Activated CD4-positive, CD25-positive, alpha-beta regulatory T cell treated with anti-CD3 and anti-CD28 coated beads, Interleukin-2, amount 50 U/mL, for 16 hours (primary cell): Measurements from ENCODE around the gene TWSG1.
"Not testable (repeated sequence)": the region's sequence is repeated elsewhere in the genome, so short reads cannot be mapped to it uniquely, and the experiment has no call there.

Experiments
- DNase-seq: peaks from one replicate; pipeline ENCODE4 v3.0.0-alpha.2; 2020; ENCODE audit warnings: low read depth, low spot score

Gene TWSG1

DNA sequence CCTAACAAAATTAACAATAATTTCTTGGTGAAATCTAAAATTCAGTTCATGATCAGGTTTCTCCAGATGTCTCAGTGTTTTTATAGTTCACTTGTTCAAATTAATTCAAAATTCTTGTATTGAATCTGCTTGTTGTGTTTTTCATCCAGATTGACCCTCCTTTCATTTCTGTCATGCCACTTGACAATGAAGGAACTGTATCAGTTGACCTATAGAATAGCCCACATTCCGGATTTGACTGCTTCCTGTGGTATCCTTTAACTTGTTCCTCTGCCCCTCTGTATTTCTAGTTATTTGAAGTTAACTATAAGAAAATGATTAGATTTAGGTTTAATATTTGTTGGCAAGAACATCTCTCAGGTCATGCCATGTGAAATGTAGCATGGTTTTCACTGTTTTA lies 53.3 kb downstream of the TWSG1 start:
- DNase-seq, result no peak

DNA sequence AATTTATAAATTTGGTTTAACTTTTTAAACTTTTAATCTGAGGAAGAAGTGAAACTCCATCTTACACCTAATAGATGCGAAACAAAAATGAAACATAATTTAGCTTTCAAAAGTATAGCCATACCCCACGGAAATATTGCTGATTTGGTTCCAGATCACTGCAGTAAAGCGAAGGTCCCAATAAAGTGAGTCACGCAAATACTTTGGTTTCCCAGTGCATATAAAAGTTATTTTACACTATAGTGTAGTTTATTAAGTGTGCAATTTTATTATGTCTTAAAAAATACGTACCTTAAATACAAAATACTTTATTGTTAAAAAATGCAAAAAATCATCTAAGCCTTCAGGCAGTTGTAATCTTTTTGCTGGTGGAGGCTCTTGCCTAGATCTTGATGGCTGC lies 55.1 kb downstream of the TWSG1 start:
- DNase-seq, result no peak

DNA sequence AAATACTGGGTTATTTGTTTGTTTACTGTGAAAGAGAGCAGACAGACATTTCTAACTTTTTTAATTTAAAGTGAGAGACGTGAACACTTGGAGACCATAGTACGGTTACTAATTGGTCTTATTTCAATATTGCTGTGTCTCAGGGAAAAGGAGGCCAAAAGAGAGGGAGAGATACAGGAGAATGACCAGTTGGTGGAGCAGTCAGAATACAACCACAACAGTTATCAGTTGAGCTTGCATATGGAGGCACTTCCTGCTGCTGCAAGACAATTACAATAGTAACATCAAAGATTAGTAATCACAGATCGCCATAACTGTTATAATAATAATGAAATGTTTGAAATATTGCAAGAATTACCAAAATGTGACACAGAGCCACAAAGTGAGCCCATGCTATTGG lies 58.2 kb downstream of the TWSG1 start:
- DNase-seq, result no peak

DNA sequence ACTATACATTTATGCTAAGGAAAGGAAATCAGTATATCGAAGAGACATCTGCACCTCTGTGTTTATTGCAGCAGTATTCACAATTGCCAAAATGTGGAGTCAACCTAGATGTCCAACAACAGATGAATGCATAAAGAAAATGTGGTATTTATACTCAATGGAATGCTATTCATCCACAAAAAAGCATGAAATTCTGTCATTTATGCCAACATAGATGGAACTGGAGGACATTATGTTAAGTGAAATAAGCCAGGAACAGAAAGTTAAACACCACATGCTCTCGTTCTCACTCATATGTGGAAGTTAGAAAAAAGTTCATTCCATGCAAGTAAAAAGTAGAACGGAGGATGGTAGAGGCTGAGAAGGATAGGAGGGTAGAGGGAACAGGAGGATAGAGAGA lies 59.5 kb downstream of the TWSG1 start:
- DNase-seq, result no peak

DNA sequence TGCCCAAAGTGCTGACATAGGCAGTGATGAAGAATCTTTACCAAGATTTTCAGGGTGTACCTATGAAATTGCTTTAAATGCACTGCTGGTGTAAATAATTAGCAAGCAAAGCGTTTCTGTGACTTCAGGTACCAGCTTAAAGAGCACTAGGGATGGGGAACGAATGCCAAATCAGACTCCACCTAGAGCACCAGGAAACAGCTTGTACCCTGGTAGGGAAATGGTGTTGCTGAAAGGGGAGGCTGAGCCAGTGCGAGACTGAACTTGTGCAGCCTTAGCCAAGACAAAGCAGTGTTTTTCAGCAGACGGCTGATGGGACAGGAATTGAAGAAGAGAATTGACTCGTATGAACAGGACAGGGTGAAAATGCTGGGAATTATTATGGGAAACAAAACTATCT lies 65.6 kb downstream of the TWSG1 start:
- DNase-seq, result no peak

DNA sequence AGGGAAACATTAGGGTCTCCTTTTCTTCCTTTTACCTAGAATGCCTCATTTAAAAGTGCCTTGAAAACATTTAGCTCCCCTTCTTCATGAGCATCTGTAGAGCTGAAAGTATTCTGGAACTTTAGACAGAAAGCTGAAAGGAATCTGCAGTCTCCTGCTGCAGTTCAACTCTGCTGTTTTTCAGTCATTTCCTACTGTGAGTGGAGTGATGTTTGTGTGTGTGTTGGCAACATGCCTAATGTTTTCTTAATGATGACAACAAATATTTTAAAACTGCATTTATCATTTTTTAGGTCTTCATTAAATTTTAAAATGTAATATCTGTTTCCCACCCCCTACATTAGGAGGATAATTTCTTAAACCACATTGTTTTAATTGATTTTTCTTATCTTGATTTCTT lies 66.6 kb downstream of the TWSG1 start:
- DNase-seq, result no peak

DNA sequence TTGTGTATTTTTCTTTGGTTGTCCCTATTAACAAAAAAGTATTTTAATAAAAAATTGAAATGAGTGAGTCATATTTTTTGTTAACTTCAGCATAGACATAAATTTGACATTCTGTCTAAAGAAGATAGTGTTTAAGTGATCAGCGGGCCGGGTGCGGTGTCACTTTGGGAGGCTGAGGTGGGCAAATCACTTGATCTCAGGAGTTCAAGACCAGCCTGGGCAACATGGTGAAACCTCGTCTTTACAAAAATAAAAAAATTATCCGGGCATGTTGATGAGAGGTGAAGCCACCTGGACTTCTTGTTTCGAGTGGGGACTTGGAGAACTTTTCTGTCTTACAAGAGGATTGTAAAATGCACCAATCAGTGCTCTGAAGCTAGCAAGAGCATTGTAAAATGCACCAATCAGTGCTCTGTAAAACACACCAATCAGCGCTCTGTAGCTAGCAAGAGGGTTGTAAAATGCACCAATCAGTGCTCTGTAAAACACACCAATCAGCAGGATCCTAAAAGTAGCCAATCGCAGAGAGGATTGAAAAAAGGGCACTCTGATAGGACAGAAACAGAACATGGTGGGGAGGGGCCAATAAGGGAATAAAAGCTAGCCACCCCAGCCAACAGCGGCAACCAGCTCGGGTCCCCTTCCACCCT lies 67.9 kb downstream of the TWSG1 start:
- DNase-seq, result not testable (repeated sequence)

DNA sequence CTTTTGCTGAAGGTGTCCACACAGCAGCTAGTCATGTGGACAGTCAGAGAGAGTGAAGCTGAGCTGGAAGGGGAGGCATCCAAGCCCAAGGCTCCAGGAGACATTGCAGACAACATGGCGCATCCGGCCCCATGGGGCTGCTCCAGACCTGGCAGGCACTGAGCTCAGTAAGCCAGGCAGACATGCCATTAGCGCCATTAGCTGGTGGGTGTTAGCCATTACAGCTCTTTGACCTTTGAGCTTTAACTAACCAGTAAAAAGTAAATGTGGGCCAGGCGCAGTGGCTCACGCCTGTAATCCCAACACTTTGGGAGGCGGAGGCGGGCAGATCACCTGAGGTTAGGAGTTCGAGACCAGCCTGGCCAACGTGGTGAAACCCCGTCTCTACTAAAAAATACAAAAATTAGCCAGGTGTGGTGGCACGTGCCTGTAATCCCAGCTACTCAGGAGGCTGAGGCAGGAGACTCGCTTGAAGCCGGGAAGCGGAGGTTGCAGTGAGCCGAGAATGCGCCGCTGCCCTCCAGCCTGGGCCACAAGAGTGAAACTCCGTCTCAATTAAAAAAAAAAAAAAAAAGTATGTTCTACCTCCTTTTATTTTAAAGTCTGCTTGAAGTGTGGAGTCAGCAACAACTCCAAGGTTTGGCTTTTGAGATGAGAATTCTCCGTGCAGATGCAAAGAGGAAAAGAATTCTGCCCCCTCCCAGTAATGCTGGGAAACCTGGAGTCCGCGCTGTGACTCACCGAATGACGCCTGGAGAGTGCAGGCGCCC lies 69.4 kb downstream of the TWSG1 start:
- DNase-seq, result no peak

DNA sequence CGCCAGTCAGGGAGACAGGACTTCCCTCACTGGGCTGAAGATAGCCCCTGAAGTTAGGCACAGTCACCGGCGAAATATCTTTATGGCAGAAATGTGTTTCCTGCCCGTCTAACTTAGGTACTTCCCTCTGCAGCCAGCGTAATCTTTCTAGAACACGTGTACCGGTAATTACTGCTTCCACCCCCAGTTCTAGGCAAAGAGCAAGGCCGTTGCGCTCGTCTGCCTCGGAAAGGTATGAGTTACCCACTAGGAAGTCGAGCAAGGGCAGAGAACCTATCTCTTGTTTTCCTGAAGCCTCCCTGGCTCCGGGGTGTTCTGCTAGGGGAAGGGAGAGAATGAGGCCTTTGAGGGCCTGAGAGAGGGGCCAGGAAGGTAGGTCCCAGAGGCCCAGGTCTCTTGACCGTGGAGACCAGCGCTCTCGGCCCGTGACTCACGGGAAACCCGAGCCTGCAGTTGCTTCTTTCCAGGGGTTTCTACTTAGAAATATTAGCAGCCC lies 70.0 kb downstream of the TWSG1 start:
- DNase-seq, result no peak

DNA sequence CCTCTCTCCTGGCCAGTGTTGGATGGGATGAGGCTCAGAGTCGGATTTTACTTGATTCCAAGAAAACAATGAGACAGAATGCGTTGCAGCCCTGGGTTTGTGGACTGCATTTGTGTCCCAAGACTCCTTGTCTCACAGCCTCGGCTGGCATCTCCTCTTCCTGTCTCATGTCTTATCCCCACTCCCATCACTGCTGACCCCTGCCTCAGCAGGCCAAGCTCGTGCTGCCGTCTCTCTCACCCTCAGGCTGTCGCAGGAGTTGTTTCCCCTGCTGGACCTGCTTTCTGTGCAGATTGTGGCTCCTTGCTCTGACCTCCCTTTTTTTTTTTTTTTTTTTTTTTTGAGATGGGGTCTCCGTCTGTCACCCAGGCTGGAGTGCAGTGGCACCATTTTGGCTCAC lies 70.6 kb downstream of the TWSG1 start:
- no peak for DNase-seq

DNA sequence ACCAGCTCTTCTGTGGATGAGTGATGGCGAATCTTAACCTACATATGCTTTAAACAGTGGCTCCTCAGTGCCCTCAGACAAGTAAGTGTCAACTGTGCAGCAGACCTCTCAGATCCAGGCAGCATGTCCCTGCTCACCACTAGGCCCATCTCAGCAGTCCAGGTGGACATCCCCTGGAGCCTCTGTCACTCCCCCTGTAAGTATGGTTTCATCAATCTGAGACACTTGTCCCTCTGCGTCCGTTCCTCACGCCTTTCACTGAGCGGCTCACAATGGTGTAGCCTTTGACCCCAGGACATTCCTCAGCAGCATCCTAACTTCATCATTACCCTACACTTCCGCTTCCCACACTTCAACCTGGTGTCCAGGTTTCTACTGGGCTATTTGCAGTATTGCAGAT lies 71.4 kb downstream of the TWSG1 start:
- no peak for DNase-seq

DNA sequence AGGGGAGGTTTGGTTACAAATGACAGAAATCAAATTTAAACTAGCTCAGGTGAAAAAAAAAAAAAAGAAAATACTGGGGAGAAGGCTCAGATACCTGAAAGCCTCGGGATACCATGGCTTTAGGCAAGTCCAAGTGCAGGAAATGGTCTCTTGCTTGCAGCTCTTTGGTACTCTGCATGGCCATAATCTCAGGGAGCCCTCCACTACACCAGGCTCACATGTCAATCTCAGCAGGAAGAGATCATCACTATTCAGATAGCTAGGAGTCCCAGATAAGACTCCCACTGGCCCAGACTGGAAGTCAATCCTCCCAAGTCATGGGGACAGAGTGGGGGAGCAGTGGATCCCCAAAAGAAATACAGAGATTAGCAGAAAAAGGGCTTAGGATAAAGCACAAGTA lies 75.9 kb downstream of the TWSG1 start:
- DNase-seq, result no peak

DNA sequence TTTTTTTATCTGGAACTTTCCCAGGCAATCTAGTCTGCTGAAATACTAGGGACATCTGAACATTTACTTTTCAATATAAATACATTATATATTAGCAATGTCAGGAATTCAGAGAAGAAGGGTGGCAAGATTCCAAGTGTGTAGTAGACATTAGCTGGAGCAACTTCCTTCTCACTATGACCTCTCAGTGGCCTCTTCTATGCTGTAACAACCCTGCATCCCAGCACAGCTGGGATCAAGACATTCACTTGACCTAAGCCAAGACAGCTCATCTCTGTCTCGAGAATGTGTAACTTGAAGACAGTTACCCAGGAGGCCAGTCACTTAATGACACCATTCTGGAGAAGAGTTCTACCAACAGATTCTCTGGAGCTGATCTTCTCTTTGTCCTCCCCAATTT lies 79.0 kb downstream of the TWSG1 start:
- no peak for DNase-seq

DNA sequence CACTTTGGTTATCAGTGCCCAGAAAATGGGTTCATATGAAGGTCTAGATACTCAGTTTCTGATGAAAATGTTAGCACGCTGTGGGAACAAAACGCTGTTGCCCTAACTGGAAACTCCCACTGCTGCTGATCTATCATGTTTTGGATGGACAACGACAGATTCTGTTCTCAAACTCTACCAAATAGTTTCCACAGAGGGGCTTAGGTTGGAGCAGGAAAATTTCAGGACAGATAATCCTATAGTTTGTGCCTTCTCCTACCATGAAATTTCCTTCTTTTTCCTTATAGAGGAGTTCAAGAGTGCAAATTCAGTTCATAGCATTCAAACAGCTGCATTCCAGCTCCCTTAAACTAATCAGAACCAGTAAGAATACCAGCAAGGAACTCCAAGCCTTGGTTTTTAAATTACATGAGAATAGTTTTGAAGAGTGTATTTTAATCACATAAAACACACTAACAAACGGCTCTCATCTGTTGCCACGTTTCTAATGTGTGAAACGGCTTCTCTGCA lies 82.0 kb downstream of the TWSG1 start:
- DNase-seq, result no peak

DNA sequence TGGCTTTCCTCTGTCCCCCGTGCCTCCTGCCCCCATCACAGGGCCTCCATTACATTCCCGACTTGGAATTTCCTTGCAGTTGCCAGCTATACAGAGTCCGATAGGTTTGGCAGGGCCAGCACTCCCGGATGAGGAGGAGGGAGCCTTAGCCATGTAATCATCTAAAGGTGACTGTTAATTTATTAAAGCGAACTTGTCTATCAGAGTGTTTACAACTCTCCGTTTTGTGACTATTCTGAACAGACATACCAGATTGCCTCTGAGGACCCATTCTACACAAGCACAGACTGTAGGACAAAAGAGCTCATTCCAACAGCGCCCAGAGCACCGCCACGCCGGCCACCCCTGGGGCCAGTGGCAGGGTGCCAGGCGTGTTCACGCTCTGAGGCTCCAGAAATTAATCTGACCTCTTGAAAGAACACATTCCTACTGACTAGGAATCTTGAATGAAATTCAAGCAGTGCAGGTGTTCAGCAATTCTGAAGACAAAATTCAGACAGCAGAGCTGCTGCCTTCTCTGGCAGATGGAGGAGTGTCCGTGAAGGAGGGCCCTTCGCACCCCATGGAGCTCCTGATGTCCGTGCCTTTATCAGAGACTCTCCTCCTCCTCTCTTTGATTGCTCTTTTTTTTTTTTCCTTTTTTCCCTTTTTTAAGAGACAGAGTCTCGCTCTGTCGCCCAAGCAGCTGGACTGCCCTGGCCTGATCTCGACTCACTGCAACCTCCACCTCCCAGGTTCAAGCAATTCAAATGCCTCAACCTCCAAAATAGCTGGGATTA lies 82.7 kb downstream of the TWSG1 start:
- DNase-seq, result no peak

DNA sequence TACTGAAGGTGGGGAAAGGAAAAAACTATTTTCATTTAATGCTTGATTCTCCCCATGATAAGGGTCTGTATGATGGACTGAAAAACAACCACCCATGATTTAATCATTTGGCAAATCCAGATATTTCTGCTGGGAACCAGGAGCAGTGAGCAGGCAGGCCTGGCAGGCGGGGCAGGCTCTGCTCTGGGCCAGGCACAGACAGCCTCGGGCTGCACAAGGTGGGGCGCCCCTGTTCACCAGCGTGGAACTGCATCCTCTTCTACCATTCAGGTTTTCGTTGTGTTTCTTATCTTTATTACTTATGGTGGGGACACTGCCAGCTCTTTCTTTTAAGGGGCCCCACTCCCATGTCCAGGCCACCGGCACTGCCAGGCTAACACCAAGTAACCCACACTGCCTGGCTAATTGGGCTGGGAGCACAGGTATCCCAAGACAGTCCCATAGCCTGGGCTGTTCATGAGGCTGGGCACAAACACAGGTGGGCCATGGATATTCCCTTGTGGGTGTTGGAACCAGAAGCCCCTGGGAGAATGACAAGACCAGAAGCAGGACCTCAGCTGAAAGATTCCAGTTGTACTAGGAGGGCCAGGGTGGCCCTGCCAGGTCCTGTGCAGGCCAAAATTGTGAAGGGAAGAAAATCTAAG lies 83.6 kb downstream of the TWSG1 start:
- DNase-seq, result no peak

DNA sequence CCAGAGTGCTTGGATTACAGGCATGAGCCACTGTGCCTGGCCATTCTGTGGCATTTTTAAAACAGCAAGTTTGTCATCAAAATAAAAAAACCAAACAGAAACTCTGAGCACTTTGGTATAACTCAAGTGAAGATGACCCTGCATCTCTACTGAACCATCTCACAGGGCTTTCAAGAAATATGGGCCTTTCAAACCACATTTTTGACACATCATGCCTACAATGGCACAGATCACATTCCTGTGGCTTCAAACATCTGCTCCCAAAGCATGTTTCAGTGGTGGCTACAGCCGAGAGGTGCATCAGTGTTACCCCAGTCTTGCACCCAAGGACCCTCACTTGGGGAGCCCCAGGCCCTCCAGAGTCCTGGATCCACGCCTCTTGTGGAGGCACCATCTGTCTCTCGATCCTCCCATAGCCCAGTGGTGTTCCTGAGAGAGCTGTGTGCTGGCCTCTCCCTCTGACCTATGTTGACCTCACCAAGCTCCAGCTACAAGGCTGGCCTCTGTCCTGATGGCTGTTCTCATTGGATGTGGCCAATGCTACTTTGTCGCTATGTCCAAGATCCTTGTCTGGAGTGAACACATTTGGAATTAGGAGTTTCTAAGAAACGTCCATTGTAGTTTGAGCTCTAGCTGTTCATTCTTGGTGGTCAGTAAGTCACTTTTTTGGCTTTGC lies 85.5 kb downstream of the TWSG1 start:
- no peak for DNase-seq

DNA sequence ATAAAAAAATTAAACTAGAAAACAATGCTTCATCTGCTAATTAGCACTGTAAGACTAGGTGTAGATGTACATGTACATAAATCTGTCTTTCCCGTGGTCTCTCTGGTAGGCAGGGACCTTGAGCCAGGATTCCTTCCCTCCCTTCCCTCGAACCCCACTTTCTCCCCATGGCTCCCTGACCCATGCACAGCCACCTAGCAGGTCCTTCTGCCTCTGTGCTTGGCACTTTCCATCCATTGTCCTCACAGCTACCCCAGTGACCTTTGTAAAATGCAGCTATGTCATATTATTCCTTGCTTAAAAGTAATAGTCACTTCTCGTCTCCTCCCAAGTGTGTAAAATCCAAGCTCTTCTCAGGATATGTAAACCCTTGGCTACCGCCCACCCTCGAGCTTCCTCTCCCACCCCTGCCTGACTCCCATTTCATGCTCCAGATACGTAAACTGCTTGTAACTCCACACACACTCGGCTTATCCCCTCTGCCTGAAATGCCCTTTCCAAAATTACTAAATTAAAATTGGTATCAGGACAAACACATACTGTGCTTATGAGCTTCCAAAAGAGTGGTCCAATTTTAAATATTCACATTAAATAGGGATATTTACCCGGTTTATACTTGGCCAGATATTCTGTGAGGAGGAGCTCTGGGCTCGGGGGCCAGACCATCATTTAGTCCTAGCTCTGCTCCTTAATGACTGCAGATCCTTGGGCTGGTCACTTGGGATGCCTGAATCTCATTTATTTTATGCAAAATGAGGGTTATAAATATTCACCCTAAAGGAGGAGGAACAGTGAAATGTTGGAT lies 86.7 kb downstream of the TWSG1 start:
- DNase-seq, result no peak

DNA sequence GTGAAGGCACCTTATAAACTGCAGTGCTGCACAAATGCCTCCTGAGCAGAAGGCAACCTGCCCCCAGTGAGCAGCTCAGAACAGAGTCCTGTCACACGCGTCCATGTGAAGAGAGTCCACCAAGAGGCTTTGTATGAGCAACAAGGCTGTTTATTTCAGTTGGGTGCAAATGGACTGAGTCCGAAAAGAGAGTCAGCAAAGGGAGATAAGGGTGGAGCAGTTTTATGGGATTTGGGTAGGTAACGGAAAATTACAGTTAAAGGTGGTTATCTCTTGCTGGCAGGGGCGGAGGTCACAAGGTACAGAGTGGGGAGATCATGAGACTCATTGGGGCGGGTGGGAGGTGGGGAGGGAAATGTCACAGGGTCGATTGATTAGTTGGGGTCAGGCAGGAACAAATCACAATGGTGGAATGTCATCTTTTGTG lies 87.3 kb downstream of the TWSG1 start:
- DNase-seq, result no peak

DNA sequence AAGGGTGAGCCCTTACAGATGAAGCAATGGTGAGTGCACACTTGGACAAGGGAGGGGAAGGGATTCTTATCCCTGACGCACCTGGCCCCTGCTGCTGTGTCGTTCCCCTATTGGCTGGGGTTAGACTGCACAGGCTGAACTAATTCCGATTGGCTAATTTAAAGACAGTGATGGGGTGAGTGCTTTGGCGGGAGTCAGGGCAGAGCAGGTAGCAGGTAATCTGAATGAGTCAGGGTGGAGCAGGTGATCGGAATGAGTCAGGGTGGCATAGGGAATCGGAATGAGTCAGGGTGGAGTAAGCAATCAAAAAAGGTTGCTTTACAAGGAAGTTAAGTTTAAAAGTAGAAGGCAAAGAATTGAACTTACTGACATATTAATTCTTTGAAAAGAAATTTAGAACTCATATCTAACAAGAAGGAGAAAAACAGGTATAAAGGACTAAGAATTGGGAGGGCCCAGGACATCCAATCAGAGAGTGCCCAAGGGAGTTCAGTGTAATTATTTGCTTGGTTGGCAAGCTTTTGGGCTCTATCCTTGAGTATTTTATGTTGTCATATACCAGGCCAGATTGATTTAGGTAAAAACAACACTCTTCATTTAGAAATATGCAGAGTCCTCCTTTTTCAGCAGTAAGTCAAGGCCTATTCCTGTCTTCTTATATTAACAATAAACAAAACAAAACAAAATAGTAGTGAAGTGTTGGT lies 88.4 kb downstream of the TWSG1 start:
- no peak for DNase-seq
